Brain microvascular endothelial cell (primary cell): ENCODE measurements around the gene GRK3.

Experiments used
- DNase-seq: peaks from one replicate; pipeline ENCODE4 v3.0.0-alpha.2; 2020
- H3K27ac ChIP-seq: fragments of 250-450 bp; sonication (Bioruptor Pico); 2 replicates; pipeline ENCODE4 v1.5.1; 2020; ENCODE audit warnings: mild to moderate bottlenecking, moderate library complexity
- H3K27me3 ChIP-seq: fragments of 250-450 bp; sonication (Bioruptor Pico); replicated peaks from 2 replicates; pipeline ENCODE4 v1.5.1; 2020; ENCODE audit warnings: mild to moderate bottlenecking
- H3K36me3 ChIP-seq: fragments of 250-450 bp; sonication (Bioruptor Pico); replicated peaks from 2 replicates; pipeline ENCODE4 v1.5.1; 2020; ENCODE audit warnings: mild to moderate bottlenecking
- H3K4me3 ChIP-seq: 2 replicates; pipeline ENCODE4 v1.5.1; 2011; ENCODE audit warnings: low read depth, mild to moderate bottlenecking, control low read depth, low read length, moderate library complexity
- in situ Hi-C: cut with HindIII; loops from 2 replicates; pipeline ENCODE4 v1.10.0; 2017; ENCODE audit warnings: low sequenced_read_pairs, low pct_ligation_motif_present
- TF ChIP-seq, protein P1 (sequence below): IDR thresholded peaks from 2 replicates; pipeline ENCODE4 v1.5.1; 2011; ENCODE audit warnings: low read depth, mild to moderate bottlenecking, moderate library complexity, low read length, control low read depth, inconsistent platforms; ENCODE audit errors: missing control alignments

Gene GRK3

GRCh38 chr22:25716637-25717036 lies 152.2 kb downstream of the GRK3 start:
- Histone ChIP-seq H3K27ac (no peak overlapping the region), H3K27me3 (no peaks in the 10 kb centered on the region), H3K36me3 (no peaks in the 10 kb centered on the region), H3K4me3 (no peak overlapping the region)
- TF ChIP-seq, protein P1, sequence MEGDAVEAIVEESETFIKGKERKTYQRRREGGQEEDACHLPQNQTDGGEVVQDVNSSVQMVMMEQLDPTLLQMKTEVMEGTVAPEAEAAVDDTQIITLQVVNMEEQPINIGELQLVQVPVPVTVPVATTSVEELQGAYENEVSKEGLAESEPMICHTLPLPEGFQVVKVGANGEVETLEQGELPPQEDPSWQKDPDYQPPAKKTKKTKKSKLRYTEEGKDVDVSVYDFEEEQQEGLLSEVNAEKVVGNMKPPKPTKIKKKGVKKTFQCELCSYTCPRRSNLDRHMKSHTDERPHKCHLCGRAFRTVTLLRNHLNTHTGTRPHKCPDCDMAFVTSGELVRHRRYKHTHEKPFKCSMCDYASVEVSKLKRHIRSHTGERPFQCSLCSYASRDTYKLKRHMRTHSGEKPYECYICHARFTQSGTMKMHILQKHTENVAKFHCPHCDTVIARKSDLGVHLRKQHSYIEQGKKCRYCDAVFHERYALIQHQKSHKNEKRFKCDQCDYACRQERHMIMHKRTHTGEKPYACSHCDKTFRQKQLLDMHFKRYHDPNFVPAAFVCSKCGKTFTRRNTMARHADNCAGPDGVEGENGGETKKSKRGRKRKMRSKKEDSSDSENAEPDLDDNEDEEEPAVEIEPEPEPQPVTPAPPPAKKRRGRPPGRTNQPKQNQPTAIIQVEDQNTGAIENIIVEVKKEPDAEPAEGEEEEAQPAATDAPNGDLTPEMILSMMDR: no peak
- no peak for DNase-seq
- in situ Hi-C loops: no loop called here

DNA sequence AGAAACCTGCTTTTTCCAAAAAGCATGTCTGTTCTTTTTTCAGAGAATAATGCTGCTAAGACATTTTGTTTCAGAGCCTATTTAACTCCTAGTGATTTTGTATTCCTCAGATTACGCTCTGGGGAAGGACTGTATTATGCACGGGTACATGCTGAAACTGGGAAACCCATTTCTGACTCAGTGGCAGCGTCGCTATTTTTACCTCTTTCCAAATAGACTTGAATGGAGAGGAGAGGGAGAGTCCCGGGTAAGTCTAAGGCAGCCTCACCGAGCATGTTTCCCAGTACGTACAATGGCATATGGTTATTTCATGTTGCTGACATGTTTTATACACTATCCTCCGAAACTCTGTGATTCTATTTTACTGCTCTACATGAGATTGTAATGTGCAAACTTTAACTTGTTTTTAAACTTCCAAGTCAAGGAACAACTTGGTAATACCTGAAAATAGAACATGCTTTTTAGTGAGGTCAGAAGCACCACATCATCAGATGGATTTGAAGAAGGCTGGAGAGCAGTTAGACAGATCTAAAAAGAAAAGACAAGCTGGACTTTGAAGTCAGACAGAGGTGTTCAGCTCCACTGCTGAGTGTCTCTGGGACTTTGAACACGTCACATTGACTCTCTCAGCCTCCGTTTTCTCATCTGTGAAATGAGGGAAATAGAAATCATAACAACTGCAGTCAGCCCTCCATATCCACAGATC lies 153.8 kb downstream of the GRK3 start:
- Histone ChIP-seq H3K27me3 (no peaks in the 10 kb centered on the region), H3K4me3 (no peak overlapping the region), H3K36me3 (no peaks in the 10 kb centered on the region), H3K27ac (no peak overlapping the region)
- TF ChIP-seq, protein P1: no peak
- no peak for DNase-seq
- in situ Hi-C loops: no loop called here

DNA sequence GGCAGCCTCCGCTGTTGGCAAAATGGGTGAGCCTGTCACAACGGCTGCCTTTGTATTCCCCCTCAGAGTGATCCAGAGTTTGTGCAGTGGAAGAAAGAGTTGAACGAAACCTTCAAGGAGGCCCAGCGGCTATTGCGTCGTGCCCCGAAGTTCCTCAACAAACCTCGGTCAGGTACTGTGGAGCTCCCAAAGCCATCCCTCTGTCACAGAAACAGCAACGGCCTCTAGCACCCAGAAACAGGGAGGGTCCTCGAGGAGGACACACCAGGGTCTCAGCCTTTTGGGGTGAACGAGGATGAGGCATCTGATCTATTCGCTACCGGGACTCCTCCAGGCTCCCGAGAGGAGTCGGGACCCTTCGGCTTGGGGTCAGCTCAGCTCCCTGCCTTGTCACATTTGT lies 157.7 kb downstream of the GRK3 start:
- in situ Hi-C loops: no loop called here
- no peak for DNase-seq
- TF ChIP-seq, protein P1: no peak
- no peak overlapping the region for H3K4me3 ChIP-seq
- no peaks in the 10 kb centered on the region for H3K36me3 ChIP-seq
- no peak overlapping the region for H3K27ac ChIP-seq
- H3K27me3 ChIP-seq: no peaks in the 10 kb centered on the region

DNA sequence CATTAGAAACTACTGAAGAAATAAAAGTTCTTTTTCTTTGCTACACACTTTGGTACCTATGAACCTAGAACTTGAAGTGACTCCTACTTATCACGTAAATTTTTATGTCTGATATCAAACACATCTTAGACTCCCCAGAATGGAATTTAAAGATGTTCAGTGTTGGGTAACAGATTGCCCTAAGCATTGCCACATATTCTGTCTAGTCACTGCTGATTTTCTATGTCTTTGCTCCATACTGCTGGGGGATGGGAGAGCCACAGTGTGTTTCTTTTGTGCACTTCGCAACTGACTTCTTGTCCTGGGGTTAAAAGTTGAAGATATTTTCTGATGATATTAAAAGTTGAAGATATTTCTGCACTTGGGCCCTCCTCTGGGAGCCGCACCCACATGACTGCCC lies 158.2 kb downstream of the GRK3 start:
- in situ Hi-C loops: no loop called here
- DNase-seq: no peak
- Histone ChIP-seq H3K4me3 (no peak overlapping the region), H3K27ac (no peak overlapping the region), H3K27me3 (no peaks in the 10 kb centered on the region), H3K36me3 (no peaks in the 10 kb centered on the region)
- TF ChIP-seq, protein P1: no peak

DNA sequence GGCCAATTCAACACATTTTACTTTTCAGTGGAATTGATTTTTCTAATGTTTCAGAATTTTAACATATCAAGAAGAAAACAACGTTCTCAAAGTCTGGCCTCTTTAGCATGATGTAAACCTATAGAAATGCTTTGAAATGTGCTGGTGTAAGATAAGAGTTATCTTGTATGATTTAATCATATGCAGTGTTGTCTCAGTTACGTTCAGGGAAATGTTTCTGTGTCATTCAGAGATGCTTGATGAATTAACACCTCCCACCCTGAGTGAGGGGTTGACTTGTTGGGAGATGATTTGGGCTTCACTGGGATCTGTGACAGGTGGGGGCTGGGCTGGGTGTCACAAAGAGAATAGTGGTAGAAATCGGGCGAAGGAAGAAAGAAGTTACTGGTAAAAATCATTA lies 161.8 kb downstream of the GRK3 start:
- in situ Hi-C loops: no loop called here

More for the DNA sequence above, 161.8 kb downstream of the GRK3 start:
- no peak overlapping the region for H3K27ac ChIP-seq
- no peak overlapping the region for H3K4me3 ChIP-seq
- TF ChIP-seq, protein P1: no peak
- H3K36me3 ChIP-seq: no peaks in the 10 kb centered on the region
- H3K27me3 ChIP-seq: no peaks in the 10 kb centered on the region
- DNase-seq: no peak
